Ovary (tissue), 9 donors: ENCODE data around the gene SYNDIG1. TPM values are rescaled to one million over a fixed set of nuclear protein-coding genes. Genes with fewer than 3 reads are reported as not detected.

Experiments
- DNase-seq, 5 donors: peaks; one replicate each; pipeline ENCODE4 v3.0.0-alpha.2; 2019 to 2020
- H3K27ac ChIP-seq, 2 donors: fragments of 200-600 bp; one replicate each; pipeline versions ENCODE4 v1.5.1 to v1.8.0; 2019 to 2022
- H3K27me3 ChIP-seq: fragments of 200-600 bp; one replicate; pipeline ENCODE4 v1.8.0; 2022
- H3K36me3 ChIP-seq: fragments of 200-600 bp; sonication (generic); one replicate; pipeline ENCODE4 v1.5.1; 2019
- H3K4me1 ChIP-seq: one replicate; pipeline ENCODE4 v1.8.1; 2013; ENCODE audit warnings: mild to moderate bottlenecking, moderate library complexity; ENCODE audit not compliant: insufficient read depth
- H3K4me3 ChIP-seq: fragments of 200-600 bp; sonication (generic); one replicate; pipeline ENCODE4 v1.5.1; 2017
- H3K9me3 ChIP-seq, 2 donors: fragments of 200-600 bp in 1 of 2; sonication (generic) in 1 of 2; one replicate each; pipeline versions ENCODE4 v1.5.1 to v1.8.1; 2013 to 2019; ENCODE audit warnings: mild to moderate bottlenecking in 1 of 2, moderate library complexity in 1 of 2
- EP300 ChIP-seq: sonication (generic); formaldehyde crosslinking; IDR thresholded peaks from one replicate; pipeline ENCODE4 v1.6.1; 2017; ENCODE audit warnings: antibody characterized with exemption
- POLR2A ChIP-seq: fragments of 450-650 bp; IDR thresholded peaks from one replicate; pipeline ENCODE4 v1.6.1; 2017; ENCODE audit warnings: antibody characterized with exemption, mild to moderate bottlenecking, moderate library complexity
- WGBS, 3 donors: extraction: QIAGEN DNeasy Blood & Tissue Kit in 1 of 3; methylation state at CpG; one replicate each; pipeline versions ENCODE4 v1.1.5 to v1.1.7; 2013 to 2017; 5-methylcytosine and 5-hydroxymethylcytosine counted together
- intact Hi-C, 4 donors: fragments of 100-400 bp; cut with DNase I; formaldehyde crosslinking; loops; one replicate each; pipeline versions ENCODE4 v1.11.0 to v1.15.1; 2022 to 2023
- polyA plus RNA-seq, 2 donors: library from polyadenylated mRNA; stranded (reverse); fragments of 200-250 nt in 1 of 2; fragments of 350-450 nt in 1 of 2; fragmentation: Illumina TruSeq in 1 of 2; extraction: RNeasy Lipid Tissue Mini Kit (QIAGEN cat#74804) in 1 of 2; gene quantifications; one replicate each; pipeline ENCODE4 v1.2.3, GENCODE V29; 2013 to 2014
- total RNA-seq, 7 donors: library from RNA; depleted of rRNA in 2 of 7; stranded (reverse); fragments of >200 nt in 2 of 7; fragmentation: NEBNext Ultra II Directional in 3 of 7; extraction: Animal tissue kit (Norgen Biotek cat#: 25700) in 3 of 7; gene quantifications; one replicate each; pipeline versions ENCODE4 v1.1.0 to v1.2.4, GENCODE V29; 2016 to 2023
- TF ChIP-seq, protein P1 (sequence below), 3 donors: fragments of 450-650 bp in 2 of 3; fragments of 200-600 bp in 1 of 3; IDR thresholded peaks; one replicate each; pipeline versions ENCODE4 v1.5.1 to v1.8.0; 2016 to 2022; ENCODE audit warnings: antibody characterized with exemption in 3 of 3, mild to moderate bottlenecking in 1 of 3
- donor health status: DM: no; HTN: no; CAD: no; lungs with moderate emphysema.
- donor health status: DM: no; HTN: no; CAD: no.
- donor health status: Bipolar disorder and iron deficiency.
- donor health status: DM: yes; HTN: yes; CAD: no.
- donor health status: DM: no; HTN: no; CAD: no.
- donor health status: DM: yes; HTN: yes; CAD: no.

SYNDIG1 gene
- total and polyA plus RNA-seq, 9 donors, result 0.10 to 6.8 (median 1.1) TPM; not detected in 1

GRCh38 chr20:24701668-24702067 lies 232.2 kb downstream of the SYNDIG1 start:
- Histone ChIP-seq H3K27ac (no peak overlapping the region), H3K27me3 (no peaks in the 10 kb centered on the region), H3K36me3 (no peaks in the 10 kb centered on the region), H3K4me1 (no peaks in the 10 kb centered on the region), H3K9me3 (no peaks in the 10 kb centered on the region), H3K4me3 (no peak overlapping the region)
- intact Hi-C loops, result no loop called here
- TF ChIP-seq POLR2A (no peak), EP300 (no peak)
- TF ChIP-seq, protein P1, sequence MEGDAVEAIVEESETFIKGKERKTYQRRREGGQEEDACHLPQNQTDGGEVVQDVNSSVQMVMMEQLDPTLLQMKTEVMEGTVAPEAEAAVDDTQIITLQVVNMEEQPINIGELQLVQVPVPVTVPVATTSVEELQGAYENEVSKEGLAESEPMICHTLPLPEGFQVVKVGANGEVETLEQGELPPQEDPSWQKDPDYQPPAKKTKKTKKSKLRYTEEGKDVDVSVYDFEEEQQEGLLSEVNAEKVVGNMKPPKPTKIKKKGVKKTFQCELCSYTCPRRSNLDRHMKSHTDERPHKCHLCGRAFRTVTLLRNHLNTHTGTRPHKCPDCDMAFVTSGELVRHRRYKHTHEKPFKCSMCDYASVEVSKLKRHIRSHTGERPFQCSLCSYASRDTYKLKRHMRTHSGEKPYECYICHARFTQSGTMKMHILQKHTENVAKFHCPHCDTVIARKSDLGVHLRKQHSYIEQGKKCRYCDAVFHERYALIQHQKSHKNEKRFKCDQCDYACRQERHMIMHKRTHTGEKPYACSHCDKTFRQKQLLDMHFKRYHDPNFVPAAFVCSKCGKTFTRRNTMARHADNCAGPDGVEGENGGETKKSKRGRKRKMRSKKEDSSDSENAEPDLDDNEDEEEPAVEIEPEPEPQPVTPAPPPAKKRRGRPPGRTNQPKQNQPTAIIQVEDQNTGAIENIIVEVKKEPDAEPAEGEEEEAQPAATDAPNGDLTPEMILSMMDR (IDR thresholded peaks at IDR 0.05), result no peak
- 64 to 75% (median 64%) methylated on average over 6 of the region's 6 CpGs for WGBS, 3 donors
- no peak for DNase-seq

DNA sequence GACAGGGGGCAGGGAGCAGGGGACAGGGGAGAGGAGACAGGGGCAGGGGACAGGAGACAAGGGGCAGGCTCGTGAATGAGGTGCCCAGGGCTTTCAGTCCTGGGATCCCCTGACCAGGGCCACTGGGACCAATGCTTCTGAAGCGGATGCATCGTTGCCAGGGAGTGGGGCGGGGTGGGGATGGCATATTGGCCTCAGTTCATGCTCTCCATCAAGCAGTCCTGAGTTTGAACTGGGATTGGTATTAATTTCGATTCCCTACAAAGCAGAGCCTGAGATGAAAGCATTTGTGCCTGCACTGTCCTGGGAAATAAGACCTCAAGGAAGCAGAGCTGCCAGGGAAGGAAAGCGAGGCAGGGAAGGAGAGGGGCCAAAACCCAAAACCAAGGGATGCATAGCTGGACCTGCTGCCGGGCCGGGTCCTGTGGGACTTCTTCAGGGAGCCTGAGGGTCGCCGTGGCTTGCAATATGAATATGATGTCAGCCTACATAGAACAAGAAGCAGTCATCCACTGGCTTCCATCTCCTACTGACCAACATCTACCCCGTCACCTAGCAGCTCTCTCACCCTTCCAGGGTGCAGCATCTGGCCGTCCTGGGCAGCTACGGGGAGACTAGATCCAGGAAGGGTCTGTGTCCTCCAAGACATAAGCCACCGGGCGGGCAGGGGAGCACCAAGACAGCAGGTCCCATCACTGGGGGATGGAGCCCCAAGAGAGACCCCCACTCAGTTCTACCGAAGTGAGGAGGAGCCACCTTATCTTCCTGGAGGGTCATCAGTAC lies 233.3 kb downstream of the SYNDIG1 start:
- Histone ChIP-seq H3K9me3 (no peaks in the 10 kb centered on the region), H3K36me3 (no peaks in the 10 kb centered on the region), H3K27ac (no peak overlapping the region), H3K27me3 (no peaks in the 10 kb centered on the region), H3K4me3 (no peak overlapping the region), H3K4me1 (no peaks in the 10 kb centered on the region)
- intact Hi-C loops, result no loop called here
- DNase-seq, result no peak
- TF ChIP-seq EP300 (no peak), POLR2A (no peak)
- TF ChIP-seq, protein P1 (IDR thresholded peaks at IDR 0.05), result no peak
- WGBS, 3 donors, result 87 to 89% (median 89%) methylated on average over 16 of the region's 16 CpGs

- no peaks in the 10 kb centered on the region for H3K9me3 ChIP-seq
- no peak for DNase-seq
- no peak overlapping the region for H3K27ac ChIP-seq
- TF ChIP-seq, protein P1 (IDR thresholded peaks at IDR 0.05), result no peak
- TF ChIP-seq EP300 (no peak), POLR2A (no peak)
- no peak overlapping the region for H3K4me3 ChIP-seq
- no peaks in the 10 kb centered on the region for H3K27me3 ChIP-seq
- H3K36me3 ChIP-seq, result no peaks in the 10 kb centered on the region
- WGBS, 3 donors, result 87 to 93% (median 92%) methylated on average over 9 of the region's 9 CpGs
- intact Hi-C loops, result no loop called here
- H3K4me1 ChIP-seq, result no peaks in the 10 kb centered on the region
These were observed 233.8 kb downstream of the SYNDIG1 start for GRCh38 chr20:24703284-24703610.

DNA sequence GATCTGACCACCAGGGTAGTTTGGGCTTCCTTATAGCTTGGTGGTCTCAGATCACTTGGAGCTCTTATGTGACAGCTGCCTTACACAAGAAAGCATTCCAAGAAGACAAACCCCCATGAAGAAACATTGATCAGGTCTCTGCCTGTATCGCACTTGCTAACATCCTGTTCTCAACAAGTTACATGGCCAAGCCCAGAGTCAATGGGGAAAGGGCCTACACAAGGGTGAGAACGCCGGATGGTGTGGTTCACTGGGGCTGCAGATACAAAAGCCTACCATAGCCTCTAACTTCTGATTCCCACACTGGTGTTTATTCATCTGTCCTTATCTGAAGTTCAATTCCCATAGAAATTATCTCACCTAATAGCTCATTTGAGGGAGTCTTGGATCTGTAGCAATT lies 235.5 kb downstream of the SYNDIG1 start:
- H3K4me1 ChIP-seq, result no peaks in the 10 kb centered on the region
- WGBS, 3 donors, result 80 to 91% (median 88%) methylated on average over 3 of the region's 3 CpGs
- DNase-seq, result no peak
- no peak overlapping the region for H3K27ac ChIP-seq
- intact Hi-C loops, result no loop called here
- no peaks in the 10 kb centered on the region for H3K27me3 ChIP-seq
- no peaks in the 10 kb centered on the region for H3K9me3 ChIP-seq
- TF ChIP-seq, protein P1 (IDR thresholded peaks at IDR 0.05), result no peak
- TF ChIP-seq POLR2A, result no peak
- TF ChIP-seq EP300, result no peak
- no peak overlapping the region for H3K4me3 ChIP-seq
- H3K36me3 ChIP-seq, result no peaks in the 10 kb centered on the region
